H1 (cell line): ENCODE measurements around the gene SPAG17. TPM values are rescaled to one million over a fixed set of nuclear protein-coding genes. Genes with fewer than 3 reads are reported as not detected.

Experiments
- BACH1 ChIP-seq: IDR thresholded peaks from 2 replicates; pipeline ENCODE4 v1.6.1; 2012; ENCODE audit warnings: low read length, improper control_type of control experiment
- CEBPB ChIP-seq: IDR thresholded peaks from 2 replicates; pipeline ENCODE4 v1.6.1; 2012; ENCODE audit warnings: low read depth, low read length
- EP300 ChIP-seq, 2 experiments: IDR thresholded peaks; 1 replicate in 1 of 2; 2 replicates in 1 of 2; pipeline ENCODE4 v1.6.1; 2011 to 2012; ENCODE audit warnings: low read depth in 2 of 2, low read length in 2 of 2, mild to moderate bottlenecking in 2 of 2, borderline replicate concordance in 1 of 2, inconsistent platforms in 1 of 2, moderate library complexity in 1 of 2
- HDAC2 ChIP-seq, 2 experiments: fragments of 300-600 bp in 1 of 2; sonication (generic) in 1 of 2; IDR thresholded peaks; 2 replicates each; pipeline ENCODE4 v1.6.1; 2011 to 2012; ENCODE audit warnings: low read depth in 2 of 2, low read length in 2 of 2, mild to moderate bottlenecking in 2 of 2, moderate library complexity in 2 of 2, borderline replicate concordance in 1 of 2, inconsistent platforms in 1 of 2
- RNF2 ChIP-seq: fragments of 200-900, 300-1000 bp; sonication (generic); IDR thresholded peaks from 2 replicates; pipeline ENCODE4 v1.7.1; 2016; ENCODE audit warnings: borderline replicate concordance, low read depth, mild to moderate bottlenecking, antibody characterized with exemption, low read length; ENCODE audit not compliant: poor library complexity, severe bottlenecking; ENCODE audit errors: missing control alignments
- SP2 ChIP-seq: IDR thresholded peaks from 2 replicates; pipeline ENCODE4 v1.6.1; 2012; ENCODE audit warnings: mild to moderate bottlenecking, low read length, inconsistent platforms
- TBP ChIP-seq: IDR thresholded peaks from 2 replicates; pipeline ENCODE4 v1.6.1; 2011; ENCODE audit warnings: low read depth, low read length, improper control_type of control experiment
- TCF12 ChIP-seq: IDR thresholded peaks from 2 replicates; pipeline ENCODE4 v1.6.1; 2011; ENCODE audit warnings: low read depth, mild to moderate bottlenecking, low read length
- YY1 ChIP-seq: IDR thresholded peaks from 2 replicates; pipeline ENCODE4 v1.6.1; 2011; ENCODE audit warnings: low read depth, mild to moderate bottlenecking, low read length
- polyA plus RNA-seq, 7 experiments: library from polyadenylated mRNA; depleted of rRNA in 3 of 7; stranded (reverse) in 5 of 7; unstranded in 2 of 7; fragments of >200 nt in 5 of 7; fragments of 200-250 nt in 2 of 7; gene quantifications; 1 replicate in 5 of 7; 2 replicates in 1 of 7; 4 replicates in 1 of 7; pipeline versions ENCODE4 v1.2.1 to v1.2.3, GENCODE V29; 2011 to 2013; ENCODE audit warnings: missing spikeins in 2 of 7, mixed read lengths in 2 of 7
- total RNA-seq: library from RNA; stranded (reverse); fragmentation: NEBNext Ultra II Directional; extraction: Animal tissue kit (Norgen Biotek cat#: 25700); gene quantifications from 2 replicates; pipeline ENCODE4 v1.2.1, GENCODE V29; 2021
- TF ChIP-seq, protein P1 (sequence below): fragments of 300-600 bp; sonication (generic); IDR thresholded peaks from 2 replicates; pipeline ENCODE4 v1.7.1; 2012; ENCODE audit warnings: low read length, moderate library complexity, mild to moderate bottlenecking, inconsistent platforms; ENCODE audit not compliant: insufficient replicate concordance

Gene SPAG17
- total and polyA plus RNA-seq, 2 of the 8 experiments (the other 6 are each of a cell fraction or from before 2014, with no cell fraction given): 0.56 to 0.62 TPM

DNA sequence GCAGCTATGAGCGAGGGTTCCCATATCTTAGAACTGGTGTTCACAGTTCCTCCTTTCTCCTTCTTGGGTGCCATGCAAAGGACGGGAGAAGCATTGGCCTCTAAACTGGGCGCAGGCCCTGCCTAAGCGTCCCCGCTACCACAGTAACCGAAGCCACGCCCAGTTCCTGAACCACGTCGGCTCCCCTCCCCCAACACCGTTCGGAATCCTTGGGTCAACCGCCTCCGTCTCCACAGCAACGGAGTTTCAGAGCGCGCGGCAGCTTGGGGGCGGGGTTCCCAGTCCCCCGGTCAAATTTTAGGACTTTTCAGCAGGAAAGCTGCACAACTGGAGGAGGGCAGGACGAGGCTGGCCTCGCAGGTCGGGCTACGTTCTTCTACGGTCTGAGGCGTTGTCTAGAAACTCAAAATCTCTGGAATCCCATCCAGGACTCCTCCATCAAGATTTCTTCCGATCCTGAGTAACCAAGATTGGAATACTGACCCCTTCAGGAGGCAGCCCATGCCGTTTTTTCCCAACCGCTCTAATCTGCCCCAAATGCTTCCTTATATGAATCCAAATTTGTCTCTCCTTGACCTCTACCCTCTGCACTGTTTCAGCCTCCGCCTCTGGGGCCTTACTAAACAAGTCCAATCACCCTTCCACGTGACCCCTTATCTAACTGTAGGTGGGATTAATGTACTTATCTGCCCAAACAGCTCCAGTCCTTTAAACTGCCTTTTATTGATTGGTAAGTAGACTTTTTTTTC is at the start of gene SPAG17 (continued):
- TF ChIP-seq, protein P1, sequence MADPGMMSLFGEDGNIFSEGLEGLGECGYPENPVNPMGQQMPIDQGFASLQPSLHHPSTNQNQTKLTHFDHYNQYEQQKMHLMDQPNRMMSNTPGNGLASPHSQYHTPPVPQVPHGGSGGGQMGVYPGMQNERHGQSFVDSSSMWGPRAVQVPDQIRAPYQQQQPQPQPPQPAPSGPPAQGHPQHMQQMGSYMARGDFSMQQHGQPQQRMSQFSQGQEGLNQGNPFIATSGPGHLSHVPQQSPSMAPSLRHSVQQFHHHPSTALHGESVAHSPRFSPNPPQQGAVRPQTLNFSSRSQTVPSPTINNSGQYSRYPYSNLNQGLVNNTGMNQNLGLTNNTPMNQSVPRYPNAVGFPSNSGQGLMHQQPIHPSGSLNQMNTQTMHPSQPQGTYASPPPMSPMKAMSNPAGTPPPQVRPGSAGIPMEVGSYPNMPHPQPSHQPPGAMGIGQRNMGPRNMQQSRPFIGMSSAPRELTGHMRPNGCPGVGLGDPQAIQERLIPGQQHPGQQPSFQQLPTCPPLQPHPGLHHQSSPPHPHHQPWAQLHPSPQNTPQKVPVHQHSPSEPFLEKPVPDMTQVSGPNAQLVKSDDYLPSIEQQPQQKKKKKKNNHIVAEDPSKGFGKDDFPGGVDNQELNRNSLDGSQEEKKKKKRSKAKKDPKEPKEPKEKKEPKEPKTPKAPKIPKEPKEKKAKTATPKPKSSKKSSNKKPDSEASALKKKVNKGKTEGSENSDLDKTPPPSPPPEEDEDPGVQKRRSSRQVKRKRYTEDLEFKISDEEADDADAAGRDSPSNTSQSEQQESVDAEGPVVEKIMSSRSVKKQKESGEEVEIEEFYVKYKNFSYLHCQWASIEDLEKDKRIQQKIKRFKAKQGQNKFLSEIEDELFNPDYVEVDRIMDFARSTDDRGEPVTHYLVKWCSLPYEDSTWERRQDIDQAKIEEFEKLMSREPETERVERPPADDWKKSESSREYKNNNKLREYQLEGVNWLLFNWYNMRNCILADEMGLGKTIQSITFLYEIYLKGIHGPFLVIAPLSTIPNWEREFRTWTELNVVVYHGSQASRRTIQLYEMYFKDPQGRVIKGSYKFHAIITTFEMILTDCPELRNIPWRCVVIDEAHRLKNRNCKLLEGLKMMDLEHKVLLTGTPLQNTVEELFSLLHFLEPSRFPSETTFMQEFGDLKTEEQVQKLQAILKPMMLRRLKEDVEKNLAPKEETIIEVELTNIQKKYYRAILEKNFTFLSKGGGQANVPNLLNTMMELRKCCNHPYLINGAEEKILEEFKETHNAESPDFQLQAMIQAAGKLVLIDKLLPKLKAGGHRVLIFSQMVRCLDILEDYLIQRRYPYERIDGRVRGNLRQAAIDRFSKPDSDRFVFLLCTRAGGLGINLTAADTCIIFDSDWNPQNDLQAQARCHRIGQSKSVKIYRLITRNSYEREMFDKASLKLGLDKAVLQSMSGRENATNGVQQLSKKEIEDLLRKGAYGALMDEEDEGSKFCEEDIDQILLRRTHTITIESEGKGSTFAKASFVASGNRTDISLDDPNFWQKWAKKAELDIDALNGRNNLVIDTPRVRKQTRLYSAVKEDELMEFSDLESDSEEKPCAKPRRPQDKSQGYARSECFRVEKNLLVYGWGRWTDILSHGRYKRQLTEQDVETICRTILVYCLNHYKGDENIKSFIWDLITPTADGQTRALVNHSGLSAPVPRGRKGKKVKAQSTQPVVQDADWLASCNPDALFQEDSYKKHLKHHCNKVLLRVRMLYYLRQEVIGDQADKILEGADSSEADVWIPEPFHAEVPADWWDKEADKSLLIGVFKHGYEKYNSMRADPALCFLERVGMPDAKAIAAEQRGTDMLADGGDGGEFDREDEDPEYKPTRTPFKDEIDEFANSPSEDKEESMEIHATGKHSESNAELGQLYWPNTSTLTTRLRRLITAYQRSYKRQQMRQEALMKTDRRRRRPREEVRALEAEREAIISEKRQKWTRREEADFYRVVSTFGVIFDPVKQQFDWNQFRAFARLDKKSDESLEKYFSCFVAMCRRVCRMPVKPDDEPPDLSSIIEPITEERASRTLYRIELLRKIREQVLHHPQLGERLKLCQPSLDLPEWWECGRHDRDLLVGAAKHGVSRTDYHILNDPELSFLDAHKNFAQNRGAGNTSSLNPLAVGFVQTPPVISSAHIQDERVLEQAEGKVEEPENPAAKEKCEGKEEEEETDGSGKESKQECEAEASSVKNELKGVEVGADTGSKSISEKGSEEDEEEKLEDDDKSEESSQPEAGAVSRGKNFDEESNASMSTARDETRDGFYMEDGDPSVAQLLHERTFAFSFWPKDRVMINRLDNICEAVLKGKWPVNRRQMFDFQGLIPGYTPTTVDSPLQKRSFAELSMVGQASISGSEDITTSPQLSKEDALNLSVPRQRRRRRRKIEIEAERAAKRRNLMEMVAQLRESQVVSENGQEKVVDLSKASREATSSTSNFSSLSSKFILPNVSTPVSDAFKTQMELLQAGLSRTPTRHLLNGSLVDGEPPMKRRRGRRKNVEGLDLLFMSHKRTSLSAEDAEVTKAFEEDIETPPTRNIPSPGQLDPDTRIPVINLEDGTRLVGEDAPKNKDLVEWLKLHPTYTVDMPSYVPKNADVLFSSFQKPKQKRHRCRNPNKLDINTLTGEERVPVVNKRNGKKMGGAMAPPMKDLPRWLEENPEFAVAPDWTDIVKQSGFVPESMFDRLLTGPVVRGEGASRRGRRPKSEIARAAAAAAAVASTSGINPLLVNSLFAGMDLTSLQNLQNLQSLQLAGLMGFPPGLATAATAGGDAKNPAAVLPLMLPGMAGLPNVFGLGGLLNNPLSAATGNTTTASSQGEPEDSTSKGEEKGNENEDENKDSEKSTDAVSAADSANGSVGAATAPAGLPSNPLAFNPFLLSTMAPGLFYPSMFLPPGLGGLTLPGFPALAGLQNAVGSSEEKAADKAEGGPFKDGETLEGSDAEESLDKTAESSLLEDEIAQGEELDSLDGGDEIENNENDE: no peak
- TF ChIP-seq HDAC2 (IDR thresholded peaks at IDR 0.05; ENCODE audit: borderline replicate concordance in 1 of 2, low read depth in 2 of 2, low read length in 2 of 2) (no peak), EP300 (IDR thresholded peaks at IDR 0.05; ENCODE audit: borderline replicate concordance in 1 of 2, low read depth in 2 of 2, low read length in 2 of 2) (0 out of 3 replicates have a peak, but pooled peaks of 1 of the 2 experiments have one; percentile 41), BACH1 (no peak), RNF2 (no peak), CEBPB (no peak), YY1 (0 out of 2 replicates have a peak, but pooled peaks have one; percentile 6), TBP (peak; percentile 39; the same call in 1 of the 2 replicates), SP2 (no peak), TCF12 (no peak)
